ENCODE measurements around the gene NFYA. TPM values are rescaled to one million over a fixed set of nuclear protein-coding genes. Genes with fewer than 3 reads are reported as not detected.

NFYA gene
- total and polyA plus RNA-seq, 2 of the 13 experiments (the other 11 are each of a cell fraction or from before 2014, with no cell fraction given) = 16.0 to 22.9 TPM

DNA sequence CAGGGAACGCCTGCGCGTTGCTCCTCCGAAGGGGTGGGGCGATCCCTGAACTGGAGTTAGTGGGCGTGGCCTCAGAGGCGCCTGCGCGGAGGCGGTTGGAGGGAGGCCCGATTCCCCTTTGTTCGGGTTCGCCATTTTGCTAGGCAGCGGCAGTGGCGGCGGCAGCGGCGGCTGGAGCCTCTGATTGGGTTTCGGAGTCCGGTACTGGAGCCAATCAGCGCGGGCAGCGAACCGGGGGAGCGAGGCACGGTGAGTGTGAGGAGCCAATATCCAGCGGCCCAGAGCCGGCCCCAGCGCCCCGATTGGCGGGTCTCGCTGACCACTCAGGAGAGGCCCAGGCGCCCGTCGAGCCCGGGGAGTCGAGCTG lies at the start of gene NFYA (continued):
- TF ChIP-seq ARNTL (CRISPR knock-in tag; IDR thresholded peaks at IDR 0.05) (no peak), ZSCAN9 (CRISPR knock-in tag; IDR thresholded peaks at IDR 0.05; ENCODE audit: borderline replicate concordance) (no peak), MED13 (CRISPR knock-in tag; IDR thresholded peaks at IDR 0.05) (no peak), ZNF235 (CRISPR knock-in tag; IDR thresholded peaks at IDR 0.05; ENCODE audit: borderline replicate concordance) (no peak), STAT5B (CRISPR knock-in tag; IDR thresholded peaks at IDR 0.05) (no peak), U2AF1 (optimal IDR thresholded peaks at IDR 0.05; ENCODE audit: low read depth, low read length) (no peak), USF2 (IDR thresholded peaks at IDR 0.05; ENCODE audit: low read depth, low read length) (no peak), USF2 (CRISPR knock-in tag; IDR thresholded peaks at IDR 0.05; ENCODE audit: borderline replicate concordance) (no peak), MXD1 (CRISPR knock-in tag; IDR thresholded peaks at IDR 0.05) (no peak), GATAD2A (CRISPR knock-in tag; IDR thresholded peaks at IDR 0.05) (no peak), SIN3A (IDR thresholded peaks at IDR 0.05; ENCODE audit: borderline replicate concordance, low read depth, low read length) (no peak), ZNF546 (CRISPR knock-in tag; conservative IDR thresholded peaks at IDR 0.05) (no peak), ZFP82 (CRISPR knock-in tag; IDR thresholded peaks at IDR 0.05; ENCODE audit: borderline replicate concordance) (no peak), NAIF1 (CRISPR knock-in tag; IDR thresholded peaks at IDR 0.05; ENCODE audit: borderline replicate concordance) (0 out of 2 replicates have a peak, but pooled peaks have one; percentile 58), NCOA2 (CRISPR knock-in tag; IDR thresholded peaks at IDR 0.05) (no peak)
- TF ChIP-seq, protein P1, sequence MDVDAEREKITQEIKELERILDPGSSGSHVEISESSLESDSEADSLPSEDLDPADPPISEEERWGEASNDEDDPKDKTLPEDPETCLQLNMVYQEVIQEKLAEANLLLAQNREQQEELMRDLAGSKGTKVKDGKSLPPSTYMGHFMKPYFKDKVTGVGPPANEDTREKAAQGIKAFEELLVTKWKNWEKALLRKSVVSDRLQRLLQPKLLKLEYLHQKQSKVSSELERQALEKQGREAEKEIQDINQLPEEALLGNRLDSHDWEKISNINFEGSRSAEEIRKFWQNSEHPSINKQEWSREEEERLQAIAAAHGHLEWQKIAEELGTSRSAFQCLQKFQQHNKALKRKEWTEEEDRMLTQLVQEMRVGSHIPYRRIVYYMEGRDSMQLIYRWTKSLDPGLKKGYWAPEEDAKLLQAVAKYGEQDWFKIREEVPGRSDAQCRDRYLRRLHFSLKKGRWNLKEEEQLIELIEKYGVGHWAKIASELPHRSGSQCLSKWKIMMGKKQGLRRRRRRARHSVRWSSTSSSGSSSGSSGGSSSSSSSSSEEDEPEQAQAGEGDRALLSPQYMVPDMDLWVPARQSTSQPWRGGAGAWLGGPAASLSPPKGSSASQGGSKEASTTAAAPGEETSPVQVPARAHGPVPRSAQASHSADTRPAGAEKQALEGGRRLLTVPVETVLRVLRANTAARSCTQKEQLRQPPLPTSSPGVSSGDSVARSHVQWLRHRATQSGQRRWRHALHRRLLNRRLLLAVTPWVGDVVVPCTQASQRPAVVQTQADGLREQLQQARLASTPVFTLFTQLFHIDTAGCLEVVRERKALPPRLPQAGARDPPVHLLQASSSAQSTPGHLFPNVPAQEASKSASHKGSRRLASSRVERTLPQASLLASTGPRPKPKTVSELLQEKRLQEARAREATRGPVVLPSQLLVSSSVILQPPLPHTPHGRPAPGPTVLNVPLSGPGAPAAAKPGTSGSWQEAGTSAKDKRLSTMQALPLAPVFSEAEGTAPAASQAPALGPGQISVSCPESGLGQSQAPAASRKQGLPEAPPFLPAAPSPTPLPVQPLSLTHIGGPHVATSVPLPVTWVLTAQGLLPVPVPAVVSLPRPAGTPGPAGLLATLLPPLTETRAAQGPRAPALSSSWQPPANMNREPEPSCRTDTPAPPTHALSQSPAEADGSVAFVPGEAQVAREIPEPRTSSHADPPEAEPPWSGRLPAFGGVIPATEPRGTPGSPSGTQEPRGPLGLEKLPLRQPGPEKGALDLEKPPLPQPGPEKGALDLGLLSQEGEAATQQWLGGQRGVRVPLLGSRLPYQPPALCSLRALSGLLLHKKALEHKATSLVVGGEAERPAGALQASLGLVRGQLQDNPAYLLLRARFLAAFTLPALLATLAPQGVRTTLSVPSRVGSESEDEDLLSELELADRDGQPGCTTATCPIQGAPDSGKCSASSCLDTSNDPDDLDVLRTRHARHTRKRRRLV (CRISPR knock-in tag; IDR thresholded peaks at IDR 0.05) = no peak; the same call in 1 of the 2 replicates
- TF ChIP-seq, protein P2, sequence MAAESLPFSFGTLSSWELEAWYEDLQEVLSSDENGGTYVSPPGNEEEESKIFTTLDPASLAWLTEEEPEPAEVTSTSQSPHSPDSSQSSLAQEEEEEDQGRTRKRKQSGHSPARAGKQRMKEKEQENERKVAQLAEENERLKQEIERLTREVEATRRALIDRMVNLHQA (CRISPR knock-in tag; IDR thresholded peaks at IDR 0.05) = no peak
- TF ChIP-seq, protein P3, sequence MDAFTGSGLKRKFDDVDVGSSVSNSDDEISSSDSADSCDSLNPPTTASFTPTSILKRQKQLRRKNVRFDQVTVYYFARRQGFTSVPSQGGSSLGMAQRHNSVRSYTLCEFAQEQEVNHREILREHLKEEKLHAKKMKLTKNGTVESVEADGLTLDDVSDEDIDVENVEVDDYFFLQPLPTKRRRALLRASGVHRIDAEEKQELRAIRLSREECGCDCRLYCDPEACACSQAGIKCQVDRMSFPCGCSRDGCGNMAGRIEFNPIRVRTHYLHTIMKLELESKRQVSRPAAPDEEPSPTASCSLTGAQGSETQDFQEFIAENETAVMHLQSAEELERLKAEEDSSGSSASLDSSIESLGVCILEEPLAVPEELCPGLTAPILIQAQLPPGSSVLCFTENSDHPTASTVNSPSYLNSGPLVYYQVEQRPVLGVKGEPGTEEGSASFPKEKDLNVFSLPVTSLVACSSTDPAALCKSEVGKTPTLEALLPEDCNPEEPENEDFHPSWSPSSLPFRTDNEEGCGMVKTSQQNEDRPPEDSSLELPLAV (CRISPR knock-in tag; conservative IDR thresholded peaks at IDR 0.05; ENCODE audit: low read depth) = no peak
- TF ChIP-seq, protein P4, sequence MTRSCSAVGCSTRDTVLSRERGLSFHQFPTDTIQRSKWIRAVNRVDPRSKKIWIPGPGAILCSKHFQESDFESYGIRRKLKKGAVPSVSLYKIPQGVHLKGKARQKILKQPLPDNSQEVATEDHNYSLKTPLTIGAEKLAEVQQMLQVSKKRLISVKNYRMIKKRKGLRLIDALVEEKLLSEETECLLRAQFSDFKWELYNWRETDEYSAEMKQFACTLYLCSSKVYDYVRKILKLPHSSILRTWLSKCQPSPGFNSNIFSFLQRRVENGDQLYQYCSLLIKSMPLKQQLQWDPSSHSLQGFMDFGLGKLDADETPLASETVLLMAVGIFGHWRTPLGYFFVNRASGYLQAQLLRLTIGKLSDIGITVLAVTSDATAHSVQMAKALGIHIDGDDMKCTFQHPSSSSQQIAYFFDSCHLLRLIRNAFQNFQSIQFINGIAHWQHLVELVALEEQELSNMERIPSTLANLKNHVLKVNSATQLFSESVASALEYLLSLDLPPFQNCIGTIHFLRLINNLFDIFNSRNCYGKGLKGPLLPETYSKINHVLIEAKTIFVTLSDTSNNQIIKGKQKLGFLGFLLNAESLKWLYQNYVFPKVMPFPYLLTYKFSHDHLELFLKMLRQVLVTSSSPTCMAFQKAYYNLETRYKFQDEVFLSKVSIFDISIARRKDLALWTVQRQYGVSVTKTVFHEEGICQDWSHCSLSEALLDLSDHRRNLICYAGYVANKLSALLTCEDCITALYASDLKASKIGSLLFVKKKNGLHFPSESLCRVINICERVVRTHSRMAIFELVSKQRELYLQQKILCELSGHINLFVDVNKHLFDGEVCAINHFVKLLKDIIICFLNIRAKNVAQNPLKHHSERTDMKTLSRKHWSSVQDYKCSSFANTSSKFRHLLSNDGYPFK (CRISPR knock-in tag; IDR thresholded peaks at IDR 0.05; ENCODE audit: borderline replicate concordance) = peak; percentile 99
